ENCODE results near the gene HAS3. TPM values are rescaled to one million over a fixed set of nuclear protein-coding genes. Genes with fewer than 3 reads are reported as not detected.

The HAS3 gene
- total and polyA plus RNA-seq, 2 donors (not counting 3 experiments of a cell fraction or from before 2014, with no cell fraction given), result 1.5 to 1.8 TPM

DNA sequence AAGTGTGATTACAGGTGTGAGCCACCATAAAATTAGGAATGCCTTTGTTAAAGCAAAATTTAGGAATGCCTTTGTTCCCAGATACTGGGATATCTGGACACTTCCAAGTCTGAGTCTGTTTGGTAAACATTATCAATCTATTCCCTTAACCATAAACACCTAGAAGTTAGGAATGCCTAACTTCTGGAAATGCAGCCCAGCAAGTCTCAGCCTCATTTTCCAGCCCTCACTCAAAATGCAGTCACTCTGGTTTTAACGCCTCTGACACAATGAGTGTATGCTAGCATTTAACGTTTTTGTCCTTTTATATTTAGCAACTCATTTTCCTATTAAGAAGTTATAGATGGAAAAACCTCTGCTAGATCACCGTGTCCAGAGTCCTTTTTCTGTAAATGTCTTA, 34.4 kb upstream of the HAS3 start:
- POLR2A ChIA-PET, result interaction anchor here (0.6 kb wide), 1 partner anchor 55 kb away, joined by 3 read pairs; no protein-coding TSS in a partner anchor
- BruUV-seq (replicated peaks), result no TSS peak

More for the DNA sequence above, 34.4 kb upstream of the HAS3 start:
- Histone ChIP-seq H3K36me3 (ENCODE audit: control insufficient read depth in 2 of 2, extremely low read depth in 1 of 2, insufficient read depth in 2 of 2, low read length in 2 of 2) (no peaks in the 10 kb centered on the region), H4K20me1 (replicated peaks; ENCODE audit: control insufficient read depth, extremely low read depth, insufficient read depth, low read length) (no peaks in the 10 kb centered on the region), H3K27me3 (ENCODE audit: control insufficient read depth in 2 of 2, insufficient read depth in 2 of 2, low read length in 2 of 2) (no peaks in the 10 kb centered on the region), H3K4me3 (replicated peaks in 1 of 3; ENCODE audit: insufficient read depth in 1 of 3, low read depth in 1 of 3, low read length in 3 of 3) (no peak overlapping the region), H3K4me2 (ENCODE audit: insufficient read depth, low read length) (no peak overlapping the region), H3K27ac (ENCODE audit: insufficient read depth, low read depth, low read length) (no peak overlapping the region), H2AFZ (ENCODE audit: low read depth, low read length) (no peak overlapping the region), H3K9ac (replicated peaks; ENCODE audit: extremely low read depth, insufficient read depth, low read length) (no peak overlapping the region), H3K9me3 (replicated peaks; ENCODE audit: control insufficient read depth, insufficient read depth, low read length) (no peaks in the 10 kb centered on the region), H3K79me2 (ENCODE audit: control insufficient read depth, insufficient read depth, low read length) (no peaks in the 10 kb centered on the region), H3K4me1 (ENCODE audit: control insufficient read depth, extremely low read depth, insufficient read depth, low read length) (peaks cover 3% of the 10 kb centered on the region), H3K9me1 (replicated peaks; ENCODE audit: control insufficient read depth, extremely low read depth, insufficient read depth, low read length) (no peaks in the 10 kb centered on the region)
- intact Hi-C loops (cut with micrococcal nuclease), result no loop called here
- CTCF ChIA-PET, result no interaction called here
- DNase-seq (ENCODE audit: low read depth, low spot score) (no peak), FAIRE-seq (no peak)
- dilution Hi-C loops (cut with MboI; ENCODE audit: extremely low pct_ligation_motif_present, low sequenced_read_pairs), result no loop called here
- TF ChIP-seq EZH2 (IDR thresholded peaks at IDR 0.05; ENCODE audit: borderline replicate concordance, low read depth, low read length, severe bottlenecking) (no peak), POLR2A (IDR thresholded peaks at IDR 0.05; ENCODE audit: low read depth, low read length) (no peak), MYC (IDR thresholded peaks at IDR 0.05; ENCODE audit: low read depth, low read length) (no peak), JUN (IDR thresholded peaks at IDR 0.05; ENCODE audit: borderline replicate concordance, insufficient read depth, insufficient read length, low read depth) (no peak), POLR2AphosphoS5 (IDR thresholded peaks at IDR 0.05; ENCODE audit: insufficient read depth, low read depth, low read length) (no peak)
- TF ChIP-seq, protein P1, sequence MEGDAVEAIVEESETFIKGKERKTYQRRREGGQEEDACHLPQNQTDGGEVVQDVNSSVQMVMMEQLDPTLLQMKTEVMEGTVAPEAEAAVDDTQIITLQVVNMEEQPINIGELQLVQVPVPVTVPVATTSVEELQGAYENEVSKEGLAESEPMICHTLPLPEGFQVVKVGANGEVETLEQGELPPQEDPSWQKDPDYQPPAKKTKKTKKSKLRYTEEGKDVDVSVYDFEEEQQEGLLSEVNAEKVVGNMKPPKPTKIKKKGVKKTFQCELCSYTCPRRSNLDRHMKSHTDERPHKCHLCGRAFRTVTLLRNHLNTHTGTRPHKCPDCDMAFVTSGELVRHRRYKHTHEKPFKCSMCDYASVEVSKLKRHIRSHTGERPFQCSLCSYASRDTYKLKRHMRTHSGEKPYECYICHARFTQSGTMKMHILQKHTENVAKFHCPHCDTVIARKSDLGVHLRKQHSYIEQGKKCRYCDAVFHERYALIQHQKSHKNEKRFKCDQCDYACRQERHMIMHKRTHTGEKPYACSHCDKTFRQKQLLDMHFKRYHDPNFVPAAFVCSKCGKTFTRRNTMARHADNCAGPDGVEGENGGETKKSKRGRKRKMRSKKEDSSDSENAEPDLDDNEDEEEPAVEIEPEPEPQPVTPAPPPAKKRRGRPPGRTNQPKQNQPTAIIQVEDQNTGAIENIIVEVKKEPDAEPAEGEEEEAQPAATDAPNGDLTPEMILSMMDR (IDR thresholded peaks at IDR 0.05; ENCODE audit: extremely low read depth in 1 of 2, insufficient read depth in 1 of 2, low read depth in 1 of 2, low read length in 2 of 2), result no peak
- TF ChIP-seq, protein P2, sequence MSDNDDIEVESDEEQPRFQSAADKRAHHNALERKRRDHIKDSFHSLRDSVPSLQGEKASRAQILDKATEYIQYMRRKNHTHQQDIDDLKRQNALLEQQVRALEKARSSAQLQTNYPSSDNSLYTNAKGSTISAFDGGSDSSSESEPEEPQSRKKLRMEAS (IDR thresholded peaks at IDR 0.05; ENCODE audit: insufficient read depth, insufficient read length), result no peak
